ENCODE results near the gene ACTR2. TPM values are rescaled to one million over a fixed set of nuclear protein-coding genes. Genes with fewer than 3 reads are reported as not detected.

Gene ACTR2
- polyA plus RNA-seq, 4 donors: 76.7 to 185 (median 101) TPM

- WGBS, 3 donors: 57 to 64% (median 59%) methylated on average over 9 of the region's 9 CpGs
- FAIRE-seq (no peak), DNase-seq (peak; percentile 85 to 92)
- peaks cover 2 to 16% (median 7%) of the 10 kb centered on the region in 3 donors for H3K4me1 ChIP-seq (ENCODE audit: control insufficient read depth in 3 of 3, insufficient read depth in 2 of 3, low read depth in 1 of 3, low read length in 2 of 3)
- no peaks in the 10 kb centered on the region for H3K27me3 ChIP-seq (ENCODE audit: control insufficient read depth in 3 of 3, insufficient read depth in 3 of 3, low read length in 3 of 3)
- peaks cover 0 to 4% of the 10 kb centered on the region in 2 donors for H3K9me3 ChIP-seq (ENCODE audit: control insufficient read depth in 2 of 2, insufficient read depth in 1 of 2, low read depth in 1 of 2, low read length in 1 of 2)
- peaks cover 3 to 28% (median 4%) of the 10 kb centered on the region in 3 donors for H3K36me3 ChIP-seq (ENCODE audit: control insufficient read depth in 3 of 3, insufficient read depth in 2 of 3, low read depth in 1 of 3, low read length in 3 of 3)
- H3K4me3 ChIP-seq (ENCODE audit: low read depth in 1 of 3, low read length in 3 of 3): no peak overlapping the region
- peak overlapping the region; percentile 73 to 82 (median 79) for H3K27ac ChIP-seq (ENCODE audit: low read depth in 1 of 3, low read length in 2 of 3)
These were observed 92.6 kb downstream of the ACTR2 start for GRCh38 chr2:65320042-65320725.

Other genes starting within 250 kb of the ACTR2 start
- 10 to 100 TPM in 1 of 4 donors, 1 to 10 TPM in 2, under 1 TPM in 1; 0.67 to 18.7 (median 3.9) TPM for gene SLC1A4, start 238.4 kb upstream of the ACTR2 start, polyA plus RNA-seq
- gene CEP68, start 171.4 kb upstream of the ACTR2 start, polyA plus RNA-seq: 1 to 10 TPM in 3 of 4 donors, under 1 TPM in 1; 0.89 to 9.5 (median 4.7) TPM
- 100 to 1,000 TPM; 144 to 271 (median 164) TPM for gene RAB1A, start 97.7 kb upstream of the ACTR2 start, polyA plus RNA-seq
- 10 to 100 TPM; 10.7 to 26.3 (median 19.1) TPM for gene SPRED2, start 204.8 kb downstream of the ACTR2 start, polyA plus RNA-seq

Measured in small intestine (tissue), 7 donors.